Stimulated activated CD4-positive, alpha-beta T cell treated with anti-CD3 and anti-CD28 coated beads, Interleukin-2, amount 100 ng/mL, for 48 hours (primary cell): Measurements from ENCODE around the gene IFNGR1.

Experiments used
- DNase-seq, 2 donors: peaks; one replicate each; pipeline ENCODE4 v3.0.0-alpha.2; 2020

IFNGR1 gene

DNA sequence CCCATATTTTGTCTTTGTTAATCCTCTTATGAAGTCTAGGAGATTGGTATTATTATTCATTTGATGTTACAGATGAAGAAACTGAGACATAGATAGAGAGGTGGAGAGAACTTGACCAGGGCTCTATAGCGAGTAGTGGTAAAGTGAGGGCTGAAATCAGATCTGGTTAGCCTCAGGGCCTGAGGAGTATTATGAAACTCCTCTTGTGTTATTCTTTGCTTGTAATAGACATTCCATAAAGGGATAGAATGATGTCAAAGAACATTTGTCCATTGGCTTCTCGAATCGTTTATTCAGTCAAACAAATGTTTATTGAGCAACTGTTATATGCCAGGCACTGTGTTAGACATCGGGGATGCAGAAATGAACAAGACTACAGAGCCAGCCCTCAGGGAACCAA lies 45.7 kb downstream of the IFNGR1 start, which contains the start of gene IL22RA2:
TSS of gene IL22RA2 (minus strand) at position 144 of the 400 bp plus-strand sequence. CDS start 11,895 bp downstream, outside the sequence.
- DNase-seq: no peak

GRCh38 chr6:137172734-137173431 lies 46.3 kb downstream of the IFNGR1 start:
- DNase-seq: no peak

- no peak for DNase-seq
Measured at GRCh38 chr6:137171824-137172733, 47.1 kb downstream of the IFNGR1 start.

DNA sequence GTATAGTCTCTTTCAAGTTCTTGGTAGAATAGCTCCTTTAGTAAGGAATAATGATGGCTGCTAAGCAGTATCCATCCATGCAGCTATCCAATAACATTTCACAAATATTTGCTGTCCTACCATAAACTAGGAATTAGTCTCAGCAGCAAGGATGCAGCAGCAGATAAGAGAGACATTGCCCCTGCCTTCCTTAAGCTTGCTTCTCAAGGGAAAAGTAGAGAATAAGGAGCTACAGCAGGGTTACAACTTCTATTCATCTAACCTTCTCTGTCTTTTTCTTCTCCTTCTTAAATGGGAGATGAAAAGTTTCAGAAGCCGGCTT lies 48.2 kb downstream of the IFNGR1 start:
- no peak for DNase-seq

DNA sequence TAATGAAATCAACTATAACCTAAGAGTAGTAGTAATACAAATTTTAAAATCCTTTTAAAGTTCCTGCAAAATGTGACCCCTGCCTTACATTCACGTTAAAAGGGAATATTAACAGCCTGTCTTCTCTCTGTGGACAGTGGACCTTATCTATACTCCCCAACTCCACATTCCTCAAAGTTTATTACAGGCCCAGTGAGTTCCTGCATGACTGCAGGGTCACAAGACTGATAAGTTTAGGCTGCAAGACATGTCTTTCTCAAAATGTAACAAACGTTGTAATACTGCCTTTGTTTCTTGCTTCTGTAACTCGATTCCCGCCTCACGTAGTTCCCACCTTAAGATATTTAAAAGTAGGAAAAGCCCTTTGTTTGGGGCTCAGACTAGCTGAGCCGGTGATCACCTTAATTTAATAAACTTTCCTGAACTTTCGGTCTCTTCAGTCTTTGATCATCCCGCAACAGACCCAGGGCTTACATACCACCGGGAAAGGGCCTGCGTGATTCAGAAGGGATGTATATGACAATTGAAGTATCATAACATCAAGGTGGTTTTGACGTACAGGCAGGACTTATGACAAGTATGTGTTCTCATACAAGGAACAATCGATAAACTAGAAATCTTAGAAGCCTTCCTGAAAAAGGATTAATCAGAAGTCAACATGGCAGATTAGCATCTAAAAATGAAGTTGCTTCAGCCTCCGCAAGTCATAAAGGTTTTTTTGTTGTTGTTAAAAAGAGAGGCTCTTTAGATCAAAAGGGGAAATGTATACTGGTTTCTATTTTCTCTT lies 48.7 kb downstream of the IFNGR1 start:
- no peak for DNase-seq

DNA sequence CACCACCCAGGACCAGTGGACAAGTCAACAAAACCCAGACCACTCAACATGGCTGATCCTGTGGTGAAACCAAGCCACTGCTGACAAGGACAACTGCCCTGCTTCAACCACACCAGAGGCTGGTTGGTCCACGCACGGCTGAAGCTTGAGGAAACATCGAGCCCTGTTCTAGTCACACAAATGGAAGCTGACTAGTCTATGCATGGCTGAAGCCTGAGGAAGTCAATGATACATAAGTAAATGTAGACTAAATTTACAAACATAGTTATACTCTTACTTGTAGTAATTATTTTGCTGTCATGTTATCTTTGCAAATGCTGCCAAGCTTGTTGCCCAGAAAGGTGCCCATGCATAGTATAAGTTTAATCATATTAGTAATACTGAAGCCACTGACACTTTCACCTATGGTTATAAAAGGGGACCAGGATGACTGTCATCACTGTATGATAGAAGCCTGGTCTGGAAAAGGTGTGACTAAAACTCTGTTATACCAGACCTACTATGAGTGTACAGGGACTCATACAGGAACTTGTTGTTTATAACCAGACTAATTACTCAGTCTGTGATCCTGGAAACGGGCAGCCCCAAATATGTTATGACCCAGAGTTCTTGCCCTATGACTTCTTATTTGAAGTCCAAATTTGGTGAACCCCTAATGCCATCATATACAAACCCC lies 51.3 kb downstream of the IFNGR1 start:
- no peak for DNase-seq

DNA sequence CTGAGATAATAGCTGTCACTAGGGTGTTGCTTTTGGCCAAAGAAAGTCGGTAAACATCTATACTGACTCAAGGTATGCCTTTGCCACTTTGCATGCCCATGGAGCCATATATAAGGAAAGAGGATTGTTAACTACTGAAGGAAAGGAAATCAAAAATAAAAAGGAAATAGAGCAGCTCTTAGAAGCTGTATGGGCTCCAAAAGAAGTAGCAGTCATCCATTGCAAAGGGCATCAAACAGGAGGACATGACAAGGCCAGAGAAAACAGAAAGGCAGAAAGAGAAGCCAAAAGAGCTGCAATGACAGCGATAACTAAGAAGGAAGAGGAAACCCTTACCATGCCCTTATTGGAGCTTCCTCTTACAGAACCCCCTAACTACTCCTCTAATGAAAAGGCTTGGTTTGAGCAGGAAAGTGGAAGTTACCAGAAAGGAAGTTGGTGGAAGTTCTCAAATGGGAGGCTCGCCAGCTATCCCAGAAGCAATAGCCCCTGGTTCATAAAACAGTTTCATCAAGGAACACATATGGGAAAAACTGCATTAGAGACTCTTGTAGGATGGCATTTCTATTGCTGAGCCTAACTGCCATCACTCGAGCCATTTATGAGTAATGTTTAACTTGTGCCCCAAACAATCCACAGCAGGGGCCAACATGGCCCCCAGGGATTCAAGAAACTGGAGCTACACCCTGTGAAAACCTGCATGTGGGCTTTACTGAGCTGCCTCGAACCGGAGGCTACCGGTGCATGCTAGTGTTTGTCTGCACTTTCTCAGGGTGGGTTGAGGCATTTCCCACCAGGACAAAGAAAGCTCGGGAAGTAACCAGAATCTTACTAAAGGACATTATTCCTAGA lies 52.7 kb downstream of the IFNGR1 start:
- DNase-seq: no peak

DNA sequence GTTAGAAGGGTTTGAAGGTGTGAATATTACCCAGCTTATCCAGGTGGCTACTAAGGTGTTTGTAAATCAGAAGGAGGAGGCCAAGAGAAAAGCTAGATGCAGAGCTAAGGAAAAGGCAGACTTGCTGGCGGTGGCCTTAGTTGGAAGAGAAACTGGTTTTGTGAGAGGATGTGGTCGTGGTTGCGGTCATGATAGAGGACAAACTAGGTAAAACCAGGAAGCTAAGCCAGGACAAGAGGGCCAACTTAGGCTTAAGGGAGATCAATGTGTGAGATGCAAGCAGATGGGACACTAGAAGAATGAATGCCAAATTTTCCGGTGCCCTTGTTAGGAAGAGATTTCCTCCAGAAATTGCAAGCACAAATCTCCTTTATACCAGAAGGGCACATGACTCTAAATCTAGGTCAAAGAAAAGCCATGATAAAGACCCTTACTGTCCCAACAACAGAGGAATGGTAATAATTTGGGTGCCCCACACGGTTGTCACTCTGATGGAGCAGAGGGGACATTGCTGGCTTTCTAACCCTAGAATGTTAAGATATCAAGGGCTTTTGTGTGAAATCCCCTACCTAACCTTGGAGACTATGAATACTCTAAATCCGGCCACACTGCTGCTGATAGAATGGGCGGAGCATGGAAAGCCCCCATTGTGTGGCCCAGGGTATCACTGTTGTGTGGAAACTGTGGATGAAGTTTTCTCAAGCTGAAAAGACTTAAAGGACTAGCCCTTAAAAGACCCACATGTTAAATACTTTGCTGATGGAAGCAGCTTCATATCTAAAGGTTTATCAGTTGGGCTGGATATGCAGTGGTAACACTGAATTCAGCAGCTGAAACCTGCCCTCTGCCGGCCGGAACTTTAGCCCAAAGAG lies 53.6 kb downstream of the IFNGR1 start:
- DNase-seq: no peak

GRCh38 chr6:137163732-137164318 lies 55.4 kb downstream of the IFNGR1 start:
- DNase-seq: no peak

- DNase-seq: no peak
Measured at GRCh38 chr6:137162692-137163306, 56.4 kb downstream of the IFNGR1 start.

- DNase-seq: no peak
Measured at GRCh38 chr6:137161949-137162348, 57.2 kb downstream of the IFNGR1 start.

DNA sequence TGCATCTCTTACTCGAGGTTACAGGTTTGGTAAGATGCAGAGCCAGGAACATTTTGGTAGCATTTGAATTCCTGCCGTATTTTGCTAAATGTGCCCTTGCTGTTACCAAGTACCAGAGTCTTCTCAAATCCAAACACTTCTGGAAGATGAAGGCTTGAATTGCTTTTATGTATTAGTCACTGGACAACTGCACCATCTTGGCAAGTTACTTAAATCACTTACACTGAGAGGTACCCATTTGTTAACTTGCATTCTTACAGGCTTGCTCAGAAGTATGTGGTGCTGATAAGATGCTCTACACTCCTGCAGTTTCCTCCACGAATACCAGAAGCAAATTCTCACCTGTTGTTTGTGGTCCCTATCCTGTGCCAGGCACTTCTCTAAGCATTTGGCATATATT lies 58.4 kb downstream of the IFNGR1 start:
- no peak for DNase-seq

DNA sequence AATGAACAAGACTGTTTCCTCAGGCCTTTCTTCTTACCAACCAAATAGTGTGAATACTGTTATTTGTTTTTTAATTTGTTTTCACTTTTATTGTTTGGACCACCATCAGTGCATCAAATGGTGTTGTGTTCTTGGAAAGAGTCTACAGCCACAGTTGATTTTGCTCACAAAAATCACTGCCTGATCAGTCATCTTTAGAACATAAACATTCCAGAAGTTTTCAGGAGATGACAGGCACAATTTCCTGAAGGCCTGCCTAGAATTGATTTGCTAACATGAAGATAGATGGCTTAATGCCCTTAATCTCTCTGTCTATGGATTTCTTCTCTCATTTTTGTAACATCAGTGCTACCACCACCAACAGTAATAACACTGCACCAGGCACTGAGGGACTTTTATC lies 59.3 kb downstream of the IFNGR1 start:
- no peak for DNase-seq

DNA sequence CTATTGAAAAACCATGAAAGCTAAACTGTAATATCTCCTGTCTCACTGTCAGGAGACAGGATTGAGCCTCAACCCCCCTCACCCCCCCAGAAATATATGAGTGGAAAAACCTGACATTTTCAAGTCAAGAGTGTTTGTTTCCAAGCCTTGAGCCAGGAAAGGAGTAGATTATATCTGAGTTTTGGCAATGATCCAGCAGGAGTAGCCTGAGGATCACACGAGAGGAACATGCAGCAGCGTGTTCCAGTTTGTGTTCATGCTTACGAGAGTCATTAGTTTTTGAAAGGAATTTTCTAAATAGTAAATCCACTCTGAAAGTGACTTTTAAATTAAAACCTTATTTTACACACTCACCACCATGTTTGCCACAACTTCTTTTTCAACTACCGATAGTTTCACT lies 61.6 kb downstream of the IFNGR1 start:
- no peak for DNase-seq

DNA sequence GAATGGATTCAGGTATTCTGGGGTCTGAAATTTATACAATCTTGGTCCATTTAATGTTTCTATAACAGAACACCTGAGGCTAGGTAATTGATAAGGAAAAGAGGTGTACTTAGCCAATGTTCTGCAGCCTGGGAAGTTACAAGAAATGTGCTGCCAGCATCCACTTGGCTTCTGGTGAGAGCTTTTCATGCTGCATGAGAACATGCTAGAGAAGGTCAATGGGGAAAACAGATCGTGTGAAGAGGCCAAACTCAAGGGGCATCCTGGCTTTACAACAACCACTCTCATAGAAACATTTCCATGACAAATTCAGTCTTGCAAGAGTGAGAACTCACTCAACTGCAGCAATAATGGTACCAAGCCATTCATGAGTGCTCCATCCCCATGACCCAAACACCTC lies 62.5 kb downstream of the IFNGR1 start:
- no peak for DNase-seq

- no peak for DNase-seq
Measured at GRCh38 chr6:137155830-137156229, 63.4 kb downstream of the IFNGR1 start.

GRCh38 chr6:137150072-137150471 lies 69.1 kb downstream of the IFNGR1 start:
- DNase-seq: no peak

DNA sequence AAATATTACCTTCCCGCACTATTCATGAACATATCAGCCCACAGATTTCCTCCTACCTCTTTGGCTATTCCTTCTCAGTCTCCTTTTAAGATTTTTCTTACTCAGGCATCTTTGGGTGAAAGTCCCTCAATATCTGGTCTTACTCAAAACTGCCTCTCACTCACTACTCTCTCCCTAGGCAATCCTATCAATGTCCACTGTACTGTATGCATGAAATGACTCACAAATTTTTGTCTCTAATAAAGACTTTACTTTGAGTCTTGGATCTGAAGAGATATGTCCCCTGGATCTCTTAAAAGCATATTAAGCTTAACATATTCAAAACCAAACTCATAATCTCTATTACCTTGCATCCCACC lies 70.2 kb downstream of the IFNGR1 start:
- no peak for DNase-seq

GRCh38 chr6:137148306-137149034 lies 70.7 kb downstream of the IFNGR1 start:
- DNase-seq: no peak
